Fibroblast of skin of scalp (primary cell): ENCODE results near the gene RAB3C.

Experiments
- DNase-seq: peaks from one replicate; pipeline ENCODE4 v3.0.0-alpha.2; 2013

RAB3C gene

DNA sequence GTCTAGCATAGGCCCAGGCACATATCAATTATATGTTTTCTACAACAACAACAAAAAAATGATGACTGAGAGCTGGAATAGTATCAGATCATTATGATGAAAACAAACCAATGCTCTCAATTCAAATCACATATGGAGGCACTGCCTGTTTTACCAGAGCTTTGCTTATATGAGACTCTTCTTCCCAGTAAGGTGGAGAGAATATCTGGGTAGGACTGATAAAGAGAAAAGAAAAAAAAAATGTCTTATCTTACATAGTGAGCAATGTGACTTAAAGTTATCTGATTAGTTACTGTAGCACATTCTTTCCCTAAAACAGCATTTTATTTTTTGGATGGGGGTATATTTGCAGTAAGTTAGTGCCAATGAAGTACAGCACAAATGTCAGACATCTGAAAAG lies 154.8 kb downstream of the RAB3C start:
- no peak for DNase-seq

DNA sequence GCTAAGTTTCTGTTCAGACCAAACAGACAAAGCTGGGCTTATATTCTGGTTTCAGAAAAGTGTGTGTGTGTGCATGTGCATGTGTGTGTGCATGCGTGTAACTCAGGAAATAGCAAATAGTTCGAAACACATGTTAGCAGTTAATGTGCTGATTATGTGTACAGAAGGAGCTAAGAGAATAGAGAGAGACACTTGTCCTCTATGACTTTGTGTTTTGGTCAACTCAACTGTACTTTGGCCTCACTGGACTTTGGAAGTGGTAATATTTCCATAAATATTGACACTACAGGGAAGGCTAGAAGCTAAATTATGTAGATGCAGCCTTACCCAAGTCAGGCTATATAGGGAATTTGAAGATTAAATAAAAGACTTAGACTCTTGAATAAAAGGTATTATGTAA lies 155.5 kb downstream of the RAB3C start:
- no peak for DNase-seq

DNA sequence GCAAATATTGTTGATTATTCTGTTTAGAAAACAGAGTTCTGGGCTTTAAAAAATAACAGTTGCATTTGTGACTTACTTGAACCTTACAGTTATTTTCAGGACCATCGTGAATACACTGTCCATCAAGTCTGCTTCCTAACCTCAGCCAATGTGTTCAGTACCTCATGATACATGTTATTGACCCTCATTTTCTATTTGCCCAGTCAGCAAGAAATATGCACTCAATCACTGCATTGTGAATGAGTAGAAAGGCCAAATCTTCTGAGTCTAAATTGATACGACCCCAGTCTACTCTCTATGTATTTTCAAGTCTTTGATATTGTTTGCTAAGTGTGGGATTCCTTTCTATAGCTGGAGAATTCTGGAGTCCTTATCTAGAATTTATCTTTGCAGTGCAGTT lies 156.2 kb downstream of the RAB3C start:
- no peak for DNase-seq

DNA sequence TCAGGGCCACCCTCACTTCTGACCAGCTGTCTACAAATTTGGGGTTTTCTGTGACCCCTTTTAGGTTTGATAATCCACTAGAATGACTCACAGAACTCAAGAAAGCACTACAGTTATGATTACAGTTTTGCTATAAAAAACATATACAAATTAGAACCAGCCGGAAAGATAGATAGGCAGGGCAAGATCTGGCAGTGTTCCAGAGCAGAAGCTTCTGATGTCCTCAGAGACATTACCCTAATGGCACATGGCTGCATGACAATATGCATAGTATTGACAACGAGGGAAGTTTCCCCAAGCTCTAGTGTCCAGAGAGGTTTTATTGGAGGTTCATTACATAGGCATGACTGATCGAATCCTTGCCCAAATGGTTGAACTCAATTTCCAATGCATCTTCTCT lies 158.1 kb downstream of the RAB3C start:
- no peak for DNase-seq

DNA sequence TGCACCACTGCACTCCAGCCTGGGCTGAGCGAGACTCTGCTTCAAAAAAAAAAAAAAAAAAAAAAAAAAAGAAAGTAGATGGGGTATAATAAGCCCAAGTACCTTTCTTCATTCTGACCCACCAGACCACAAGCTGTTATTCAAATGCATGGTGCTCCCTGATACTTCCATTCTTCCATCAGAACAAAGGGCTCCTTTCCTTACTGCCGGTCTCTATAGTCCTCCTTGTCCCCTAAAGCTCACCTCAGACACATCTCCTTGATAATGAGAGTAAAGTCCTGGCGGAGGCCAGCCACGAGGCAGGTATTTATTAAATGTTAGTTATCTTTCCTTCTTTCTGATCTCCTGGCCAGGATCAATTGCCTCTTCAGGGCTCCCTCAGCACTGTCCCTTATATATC lies 162.5 kb downstream of the RAB3C start:
- DNase-seq, result no peak

DNA sequence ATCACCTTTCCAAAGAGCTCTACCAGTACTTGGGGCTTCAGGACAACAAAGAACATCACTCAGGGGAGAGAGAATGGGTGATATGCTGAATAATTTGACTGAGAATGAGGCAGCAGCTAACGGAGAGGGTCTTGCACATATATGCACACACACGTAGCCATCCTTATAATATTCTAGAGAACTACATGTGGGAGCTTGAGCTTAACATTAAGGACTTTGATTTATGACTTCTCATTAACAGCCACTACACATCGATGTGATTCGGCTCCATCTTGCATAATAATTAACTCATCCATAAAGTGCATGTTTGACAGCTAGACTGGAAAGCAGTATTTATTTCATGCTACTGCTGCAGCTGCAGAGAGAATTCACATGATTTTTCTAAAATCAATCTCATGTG lies 163.4 kb downstream of the RAB3C start:
- no peak for DNase-seq

DNA sequence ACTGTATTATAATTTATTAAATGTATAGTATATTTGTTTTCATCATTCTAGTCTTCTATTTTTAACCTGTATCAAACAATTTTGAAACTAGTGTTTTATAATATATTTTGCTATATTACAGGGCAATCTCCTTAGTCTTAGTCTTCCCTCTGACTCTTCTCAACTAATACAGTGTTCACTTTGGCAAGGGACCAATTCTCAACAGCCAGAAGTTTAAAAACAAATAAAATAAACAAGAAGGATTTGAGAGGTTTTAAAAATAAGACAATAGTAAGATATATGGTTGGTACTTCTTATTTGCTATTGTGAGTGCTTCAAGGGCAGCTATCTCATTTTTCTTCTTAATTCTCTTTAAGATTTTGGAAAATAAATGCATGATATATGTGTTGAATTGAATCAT lies 167.2 kb downstream of the RAB3C start:
- DNase-seq, result no peak

DNA sequence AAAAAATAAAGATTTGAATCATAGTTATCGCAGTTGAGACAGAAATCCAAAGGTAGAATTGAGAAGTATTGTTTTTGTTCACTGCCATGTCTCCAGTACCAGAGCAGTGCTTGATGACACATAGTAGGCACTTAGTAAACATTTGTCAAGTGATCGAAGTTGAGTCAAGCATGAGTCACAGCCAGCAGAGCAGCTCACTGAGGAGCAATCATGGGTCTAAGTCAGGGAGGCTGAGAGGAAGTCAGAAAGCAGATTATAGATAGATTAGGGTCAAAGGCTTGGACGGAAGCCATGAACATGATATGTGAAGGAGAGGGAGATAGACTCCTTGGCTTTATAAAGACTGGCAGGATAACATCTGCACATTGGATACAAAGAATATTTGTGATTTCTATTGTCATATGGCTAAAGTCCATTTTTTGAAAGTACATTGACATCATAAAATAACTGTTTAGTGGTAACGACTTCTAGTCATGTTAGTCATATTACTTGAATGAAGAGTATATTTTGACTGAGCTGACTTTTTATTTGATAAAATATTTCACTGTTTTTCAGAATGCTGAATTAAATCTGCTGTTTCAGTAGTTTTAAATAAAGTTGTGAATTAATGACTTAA lies 168.5 kb downstream of the RAB3C start:
- peak; percentile 3 for DNase-seq

DNA sequence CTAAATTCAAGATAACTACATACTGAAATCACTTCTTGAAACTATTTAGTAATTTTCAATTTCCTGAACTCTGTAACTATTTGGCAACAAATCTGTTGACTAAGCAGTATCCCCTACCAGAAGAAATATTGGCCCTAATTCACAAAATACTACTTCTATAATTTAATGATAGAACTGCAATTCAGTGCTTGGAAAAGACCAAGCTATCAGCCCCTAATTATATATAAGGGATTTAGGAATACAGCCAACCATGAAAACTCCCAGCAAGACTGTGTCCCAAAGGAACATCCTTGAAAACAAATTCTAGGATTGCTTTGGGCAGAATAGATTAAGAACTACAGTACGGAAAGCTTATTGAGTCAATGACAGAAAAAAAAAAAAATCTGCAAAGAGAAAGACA lies 169.2 kb downstream of the RAB3C start:
- no peak for DNase-seq

DNA sequence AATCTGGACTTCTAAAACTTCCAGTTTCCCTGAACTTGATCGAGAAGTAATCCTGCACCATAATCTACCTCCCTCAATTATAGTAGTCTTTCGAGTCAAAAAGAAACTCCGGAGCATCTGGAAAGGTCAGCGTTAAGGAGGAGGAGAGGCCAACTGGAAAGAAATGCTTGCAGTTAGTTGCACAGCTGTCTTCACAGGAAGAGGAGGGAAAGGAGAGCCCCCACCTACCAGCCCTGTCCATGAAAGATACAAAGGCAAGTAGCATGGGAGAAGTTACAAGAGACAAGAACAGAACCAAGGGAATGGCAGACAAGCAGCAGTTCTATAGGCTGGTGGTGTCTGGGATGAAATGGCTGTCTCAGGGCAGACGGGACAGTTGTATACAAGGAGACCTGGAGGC lies 170.6 kb downstream of the RAB3C start:
- no peak for DNase-seq

DNA sequence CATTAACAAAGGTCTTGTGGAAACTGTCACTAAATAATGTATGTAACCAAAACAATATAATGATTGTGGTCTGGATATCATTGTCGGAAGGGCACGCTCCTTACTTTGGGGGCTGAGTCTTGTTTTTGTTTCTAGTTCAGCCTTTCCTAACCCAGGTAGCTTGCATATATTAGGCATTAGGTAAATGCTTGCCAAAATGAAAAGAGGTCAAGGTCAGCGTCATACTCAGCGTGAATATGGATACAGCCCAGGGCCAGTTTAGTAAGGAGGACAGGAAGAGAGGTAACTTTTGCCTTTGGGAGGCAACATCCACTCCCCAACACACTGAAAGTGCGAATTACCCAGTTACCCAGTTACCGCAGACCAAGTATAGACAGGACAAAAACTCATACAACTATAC lies 171.4 kb downstream of the RAB3C start:
- DNase-seq, result no peak

DNA sequence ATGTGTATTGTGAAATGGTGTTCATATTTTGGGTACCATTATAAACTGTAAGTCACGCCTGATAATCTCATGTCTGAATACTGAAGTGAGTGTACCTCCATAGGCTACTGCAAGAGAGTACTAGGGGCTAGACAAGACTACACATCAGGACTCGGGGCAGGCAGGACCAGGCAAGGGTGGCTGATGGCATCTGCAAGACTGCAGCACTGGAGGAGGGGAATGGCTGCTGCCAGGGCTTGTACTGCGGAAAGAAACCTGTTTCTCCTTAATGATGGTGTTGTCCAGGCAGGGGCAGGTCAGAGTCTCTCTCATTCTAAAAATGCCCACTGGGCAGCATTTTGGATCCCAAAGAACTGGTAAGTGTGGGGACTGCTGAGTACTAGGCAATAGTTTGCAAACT lies 172.5 kb downstream of the RAB3C start:
- DNase-seq, result no peak

DNA sequence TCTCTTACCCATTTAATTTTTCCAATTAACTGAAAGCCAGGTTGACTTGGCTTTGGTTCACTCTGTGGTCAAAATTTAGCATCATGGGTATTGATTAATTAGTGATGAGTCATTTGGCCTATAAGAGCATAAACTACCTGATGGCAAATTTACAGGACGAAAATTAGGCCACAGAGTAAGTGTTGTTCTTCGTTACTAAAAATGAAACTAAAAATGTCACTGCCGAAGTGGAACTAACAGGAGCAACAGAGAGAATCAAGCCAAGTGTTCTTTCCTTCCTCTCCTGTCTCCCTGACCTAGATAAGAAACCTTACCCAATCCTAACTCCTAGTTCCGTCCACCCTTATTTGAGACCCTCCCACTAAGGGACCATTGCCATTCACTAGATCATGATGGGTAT lies 176.9 kb downstream of the RAB3C start:
- no peak for DNase-seq

DNA sequence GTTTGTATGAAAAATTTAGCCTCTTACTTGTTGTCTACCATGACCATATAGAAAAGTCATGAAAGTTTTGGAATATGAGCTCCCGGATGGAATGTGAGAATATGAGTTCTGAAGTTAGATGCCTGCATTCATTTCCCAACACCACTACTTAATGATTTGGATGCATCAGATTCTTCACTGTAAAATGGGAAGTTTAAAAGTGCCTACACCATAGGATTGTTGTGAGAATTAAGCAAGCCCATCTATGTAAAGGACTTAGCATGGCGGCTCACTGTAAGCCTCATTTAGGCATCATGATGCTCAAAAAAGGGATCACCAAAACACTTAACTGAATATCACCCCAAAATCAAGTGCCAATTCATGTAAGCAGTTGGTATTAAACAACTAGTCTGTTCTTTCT lies 177.3 kb downstream of the RAB3C start:
- DNase-seq, result no peak

DNA sequence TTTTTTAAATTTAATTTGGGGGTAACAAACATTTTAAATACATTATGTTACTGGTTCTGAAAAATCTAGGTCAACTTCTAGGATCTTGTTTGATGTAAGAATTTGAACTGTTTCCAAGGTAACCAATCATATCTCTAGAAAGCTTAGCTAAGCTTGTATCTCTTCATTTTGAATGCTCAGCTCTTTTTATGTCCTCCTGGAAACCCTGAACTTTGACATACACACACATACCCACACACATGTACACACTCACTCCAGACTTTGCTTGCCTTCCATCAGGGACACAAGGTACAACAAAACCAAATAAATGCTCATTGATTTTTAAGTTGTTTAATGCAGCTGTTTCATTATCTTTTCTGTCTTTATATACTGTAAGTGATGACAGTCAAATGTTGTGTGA lies 178.5 kb downstream of the RAB3C start:
- DNase-seq, result no peak

DNA sequence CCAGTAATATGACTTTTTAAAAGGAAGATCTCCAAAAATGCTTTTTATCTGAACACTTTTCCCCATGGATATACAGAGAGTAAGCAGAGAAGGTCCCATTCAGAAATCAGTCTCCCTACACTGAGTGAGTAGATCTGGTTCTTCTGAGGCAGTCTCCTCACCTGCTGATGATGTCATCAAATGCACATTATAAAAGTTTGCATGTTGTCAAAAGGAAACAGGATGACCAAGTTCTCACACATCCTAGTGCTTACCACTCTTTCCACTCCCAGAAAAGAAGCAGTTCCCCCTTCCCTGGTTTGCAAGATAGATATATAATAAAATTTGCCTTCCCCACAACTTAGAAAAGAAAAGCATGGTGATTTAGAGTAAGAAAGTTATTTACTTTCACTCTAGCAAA lies 180.5 kb downstream of the RAB3C start:
- DNase-seq, result no peak

DNA sequence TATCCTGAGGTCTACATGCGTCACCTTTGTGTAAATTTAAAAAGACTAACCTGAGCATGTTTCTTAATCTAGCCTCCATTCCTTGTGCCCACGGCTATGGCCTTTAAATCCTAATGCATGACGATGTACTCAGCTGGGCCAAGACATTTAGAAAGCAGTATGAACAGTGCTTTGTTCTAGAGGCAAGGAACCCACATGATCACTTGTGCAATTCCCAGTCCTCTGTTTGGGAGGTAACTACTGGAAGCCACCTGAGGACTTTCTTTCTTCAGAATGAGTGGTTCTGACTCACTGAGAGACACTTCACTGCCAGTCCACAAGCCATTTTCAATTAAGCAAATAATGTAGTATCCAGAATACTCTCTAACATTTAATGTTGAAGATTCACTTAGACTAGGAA lies 181.3 kb downstream of the RAB3C start:
- DNase-seq, result no peak

DNA sequence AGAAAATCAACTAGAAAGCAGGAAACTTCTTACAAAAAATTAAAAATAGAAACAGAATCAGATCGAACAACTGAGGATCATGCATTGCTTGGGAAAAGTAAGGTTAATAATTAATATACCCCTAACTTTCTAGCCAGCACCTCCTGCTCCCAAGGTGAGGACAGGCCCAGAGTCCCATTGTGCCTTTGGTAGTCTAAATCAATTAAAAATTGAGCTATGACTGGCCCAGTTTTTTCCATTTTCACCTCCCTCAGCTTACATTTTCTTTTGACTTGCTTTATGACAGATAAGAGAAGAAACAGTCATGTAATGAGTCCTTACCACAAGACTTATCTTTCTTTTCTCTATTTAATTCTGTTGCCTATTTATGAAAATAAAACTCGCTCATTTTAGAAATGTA lies 182.2 kb downstream of the RAB3C start:
- DNase-seq, result no peak

DNA sequence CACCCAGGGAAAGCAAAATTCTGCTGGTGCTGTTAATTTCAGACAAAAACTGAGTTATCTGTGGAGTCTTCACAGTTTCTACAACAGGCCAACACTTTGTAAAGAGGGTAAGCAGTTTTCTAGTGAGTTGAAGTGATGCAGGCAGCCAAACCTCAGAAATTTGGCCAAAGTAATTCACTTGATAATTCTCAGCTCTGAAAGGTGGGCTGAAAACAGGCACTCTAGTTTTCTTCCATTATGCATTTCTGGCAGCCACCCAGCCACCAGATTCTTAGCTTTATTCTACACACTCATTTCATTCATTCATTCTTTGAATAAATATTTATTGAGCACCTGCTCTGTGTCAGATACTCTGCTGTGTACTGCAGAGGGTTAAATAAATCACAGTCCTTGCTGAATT lies 184.2 kb downstream of the RAB3C start:
- DNase-seq, result no peak

DNA sequence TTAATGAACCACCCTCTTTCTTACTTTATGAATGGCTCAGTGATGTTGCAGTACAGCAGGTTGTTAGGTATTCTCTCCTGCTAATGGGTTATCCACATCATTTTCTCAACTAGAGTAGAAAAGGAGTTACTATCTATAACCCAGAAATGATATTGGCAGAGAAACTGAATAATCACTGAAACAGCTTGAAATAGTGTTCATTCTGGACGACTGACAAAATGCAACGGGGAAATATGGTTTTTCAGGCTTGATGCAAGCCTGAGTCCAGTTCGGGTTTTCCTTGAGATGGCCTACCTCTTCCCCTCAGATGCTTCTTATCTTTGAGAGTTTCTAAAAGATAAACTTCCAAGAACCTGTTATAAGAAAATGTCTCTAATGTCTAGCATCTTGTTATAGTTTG lies 187.3 kb downstream of the RAB3C start:
- DNase-seq, result no peak

DNA sequence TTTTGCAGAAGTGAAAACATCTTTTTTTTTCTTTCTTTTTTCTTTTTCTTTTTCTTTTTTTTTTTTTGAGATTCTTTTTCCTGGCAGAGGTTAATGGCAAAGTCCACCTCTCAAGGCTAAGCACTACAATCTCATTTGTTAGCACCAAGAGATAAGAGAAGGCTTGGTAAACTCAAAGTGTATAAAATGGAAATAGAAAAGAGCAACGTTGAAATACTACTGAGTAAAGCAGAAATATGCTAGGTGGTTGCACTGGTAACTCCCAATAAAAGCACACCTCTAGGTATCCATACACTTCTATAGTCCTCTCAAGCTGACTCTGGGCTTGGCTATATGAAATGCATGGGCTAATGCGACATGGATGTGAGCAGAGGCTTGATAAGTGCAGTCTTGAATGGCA lies 188.9 kb downstream of the RAB3C start:
- no peak for DNase-seq

DNA sequence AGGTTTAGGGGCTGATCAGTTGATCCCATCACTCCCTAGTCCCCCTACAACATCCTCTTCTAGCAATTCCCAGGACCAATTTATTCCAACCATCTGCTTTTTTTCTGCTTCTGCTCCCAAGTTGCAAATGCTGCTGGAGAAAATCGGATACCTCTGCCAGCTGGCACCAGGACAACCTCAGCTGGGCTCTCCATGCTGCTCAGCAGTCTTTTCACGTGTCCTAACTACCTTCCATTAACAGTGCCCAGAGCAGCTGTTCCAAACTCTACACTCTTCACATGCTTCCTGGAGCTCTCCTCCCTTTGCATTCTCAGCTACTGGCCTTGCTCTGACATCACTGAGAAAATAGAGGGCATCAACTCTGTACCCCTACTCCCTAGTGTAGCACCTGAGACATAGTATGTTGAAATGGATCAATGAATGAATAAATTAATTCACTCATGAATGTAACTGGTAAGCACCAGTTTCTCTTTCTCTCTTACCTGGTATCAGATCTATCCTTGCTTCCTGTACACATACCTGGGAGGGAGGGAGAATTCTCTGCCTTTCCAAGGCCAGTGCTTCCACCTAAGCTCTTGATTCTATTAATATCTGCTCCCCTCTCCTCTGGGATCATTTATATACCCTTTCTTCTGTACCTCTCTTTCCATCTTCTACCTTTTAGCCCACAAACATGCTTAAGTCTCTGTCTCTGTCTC lies 191.0 kb downstream of the RAB3C start:
- DNase-seq, result no peak

DNA sequence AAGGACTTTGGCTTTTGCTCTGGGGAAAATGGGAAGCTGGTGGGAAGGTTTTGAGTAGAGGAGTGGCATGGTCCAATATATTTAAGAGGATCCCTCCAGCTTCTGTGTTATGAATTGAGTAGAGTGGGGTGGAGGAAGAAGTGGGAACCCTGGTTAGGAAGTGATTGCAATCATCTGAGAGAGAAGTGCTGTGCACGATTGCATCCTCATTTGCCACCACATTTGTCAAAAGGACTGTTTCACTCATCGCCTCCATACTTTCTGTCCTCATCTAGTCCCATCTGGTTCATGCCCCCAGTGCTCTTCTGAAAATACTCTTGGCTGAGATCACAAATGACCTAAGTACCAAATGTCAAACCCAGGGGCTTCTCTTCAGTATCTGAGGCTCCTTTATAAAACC lies 192.1 kb downstream of the RAB3C start:
- DNase-seq, result no peak

DNA sequence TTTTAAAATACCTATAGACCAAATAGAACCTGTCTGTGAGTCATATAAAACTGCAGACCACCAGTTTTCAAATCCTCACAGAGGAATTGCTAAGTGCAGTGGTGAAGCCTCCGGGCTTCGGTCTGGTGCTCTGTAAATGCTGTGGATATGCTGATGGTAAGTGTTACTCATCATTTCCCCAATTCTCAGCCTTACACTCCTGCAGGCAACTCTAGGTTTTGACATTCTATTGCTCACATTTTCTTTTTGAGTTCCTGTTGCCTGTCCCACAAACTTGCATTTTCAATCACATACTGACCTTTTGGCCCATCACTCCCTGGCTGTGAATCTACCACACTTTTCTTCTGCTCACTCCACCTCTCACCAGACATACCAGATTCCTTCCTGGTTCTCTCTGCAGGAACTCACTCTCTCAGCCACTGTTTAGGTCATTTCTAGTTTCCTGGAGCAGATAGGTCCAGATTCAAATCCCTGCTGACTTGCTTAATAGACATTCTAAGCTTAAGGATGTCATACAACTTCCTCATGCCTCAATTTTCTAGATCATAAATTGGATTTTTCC lies 192.9 kb downstream of the RAB3C start:
- no peak for DNase-seq

DNA sequence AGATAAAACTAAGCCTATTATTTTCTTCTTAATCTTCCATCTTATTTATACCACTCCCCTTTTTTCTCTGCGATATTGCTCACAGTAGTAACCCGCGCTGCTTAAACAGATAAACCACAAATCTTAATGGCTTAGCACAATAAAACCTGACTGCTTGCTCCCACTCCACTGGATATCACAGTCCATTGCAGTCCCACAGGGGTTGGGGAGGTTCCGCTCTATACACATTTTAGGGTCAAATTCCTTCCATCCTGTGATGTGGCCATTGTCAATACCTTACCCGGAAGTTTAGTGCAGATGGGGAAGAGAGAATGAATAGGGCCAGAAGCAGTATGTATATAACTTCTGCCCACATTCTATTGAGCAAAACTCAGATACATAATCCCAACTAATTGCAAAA lies 193.7 kb downstream of the RAB3C start:
- no peak for DNase-seq
